ENCODE data around the gene L1TD1. TPM values are rescaled to one million over a fixed set of nuclear protein-coding genes. Genes with fewer than 3 reads are reported as not detected.

L1TD1 gene
- total RNA-seq, 1 experiment from 2014 or later, result 0.20 TPM

GRCh38 chr1:62198781-62199125, 4.1 kb downstream of the L1TD1 start (continued):
- TF ChIP-seq REST (IDR thresholded peaks at IDR 0.05; ENCODE audit: low read depth) (no peak), ELF1 (IDR thresholded peaks at IDR 0.05; ENCODE audit: borderline replicate concordance, low read depth) (no peak), SRF (IDR thresholded peaks at IDR 0.05; ENCODE audit: low read depth) (no peak), CEBPB (IDR thresholded peaks at IDR 0.05; ENCODE audit: low read depth) (no peak), POLR2AphosphoS5 (IDR thresholded peaks at IDR 0.05; ENCODE audit: low read depth, low read length) (no peak), EGR1 (IDR thresholded peaks at IDR 0.05; ENCODE audit: low read depth) (no peak), JUND (IDR thresholded peaks at IDR 0.05) (no peak)

- no peaks in the 10 kb centered on the region for H3K79me2 ChIP-seq (ENCODE audit: insufficient read depth, low read length)
- ChIA-PET RAD21 (ENCODE audit: low non-redundant PET in 1 of 2, low total read pairs in 2 of 2, uncharacterized antibody in 2 of 2, unreplicated experiment in 2 of 2) (no interaction called here), POLR2A (no interaction called here), CTCF (no interaction called here)
- H3K4me1 ChIP-seq (ENCODE audit: control insufficient read depth in 1 of 2, insufficient read depth in 2 of 2, low read length in 2 of 2), result peaks cover 0 to 6% of the 10 kb centered on the region in 2 experiments; a peak in 2 of 4 replicates
- no peaks in the 10 kb centered on the region for H3K36me3 ChIP-seq (ENCODE audit: control insufficient read depth in 1 of 2, insufficient read depth in 2 of 2, low read length in 2 of 2)
- TF ChIP-seq POLR2A (IDR thresholded peaks at IDR 0.05; ENCODE audit: borderline replicate concordance, extremely low read depth, insufficient read depth, insufficient read length) (no peak), YY1 (IDR thresholded peaks at IDR 0.05; ENCODE audit: extremely low read depth, insufficient replicate concordance, low read depth, low read length) (no peak), MAX (IDR thresholded peaks at IDR 0.05) (no peak), CBX3 (IDR thresholded peaks at IDR 0.05; ENCODE audit: low read depth) (no peak), JUND (IDR thresholded peaks at IDR 0.05) (no peak)
- BruUV-seq (replicated peaks), result no TSS peak
- ATAC-seq (no peak), DNase-seq (ENCODE audit: low read depth, low spot score) (no peak)
- H3K9ac ChIP-seq (ENCODE audit: low read length), result no peak overlapping the region
- H3K27me3 ChIP-seq (ENCODE audit: insufficient read depth, low read length), result no peaks in the 10 kb centered on the region
- no peak overlapping the region for H3K4me3 ChIP-seq (replicated peaks in 1 of 2; ENCODE audit: low read depth in 1 of 2, low read length in 2 of 2)
- intact Hi-C loops (cut with micrococcal nuclease), result no loop called here
- peaks cover 4 to 16% of the 10 kb centered on the region in 2 experiments; a peak in 3 of 4 replicates for H3K9me3 ChIP-seq (ENCODE audit: control insufficient read depth in 1 of 2, insufficient read depth in 1 of 2, low read depth in 1 of 2, low read length in 2 of 2)
- H4K20me1 ChIP-seq (ENCODE audit: insufficient read depth), result no peaks in the 10 kb centered on the region
- no peak overlapping the region for H3K27ac ChIP-seq (ENCODE audit: low read depth, low read length)
- no peak overlapping the region for H3K4me2 ChIP-seq (ENCODE audit: low read length)
- no peaks in the 10 kb centered on the region for H3K9me2 ChIP-seq (ENCODE audit: insufficient read depth)
- H2AFZ ChIP-seq (ENCODE audit: low read depth, low read length, poor library complexity, severe bottlenecking), result no peak overlapping the region
Measured at GRCh38 chr1:62207187-62207586, 12.5 kb downstream of the L1TD1 start.
